Smooth muscle cell (in vitro differentiated cells): ENCODE data around the gene TMEM108. TPM values are rescaled to one million over a fixed set of nuclear protein-coding genes. Genes with fewer than 3 reads are reported as not detected.

Experiments used
- DNase-seq: peaks from one replicate; lab custom pipeline; 2025; ENCODE audit not compliant: unreplicated experiment; lab: John Stamatoyannopoulos, UW
- H2AFZ ChIP-seq: fragments of 200-600 bp; sonication (generic); 2 replicates; pipeline ENCODE4 v1.6.0; 2016; ENCODE audit warnings: antibody characterized with exemption, low read depth, mild to moderate bottlenecking
- H3F3A ChIP-seq: fragments of 200-600 bp; sonication (generic); 2 replicates; pipeline ENCODE4 v1.6.0; 2017; ENCODE audit warnings: antibody characterized with exemption, low read depth
- H3K27ac ChIP-seq: fragments of 200-600 bp; sonication (generic); 2 replicates; pipeline ENCODE4 v1.5.1; 2016; ENCODE audit warnings: low read depth, mild to moderate bottlenecking
- H3K27me3 ChIP-seq: fragments of 200-600 bp; sonication (generic); 2 replicates; pipeline ENCODE4 v1.6.1; 2016; ENCODE audit warnings: low read depth, mild to moderate bottlenecking
- H3K36me3 ChIP-seq: fragments of 200-600 bp; sonication (generic); 2 replicates; pipeline ENCODE4 v1.5.1; 2016; ENCODE audit warnings: low read depth
- H3K4me1 ChIP-seq: fragments of 200-600 bp; sonication (generic); 2 replicates; pipeline ENCODE4 v1.5.1; 2016; ENCODE audit warnings: low read depth
- H3K4me2 ChIP-seq: fragments of 200-600 bp; sonication (generic); 2 replicates; pipeline ENCODE4 v1.6.0; 2016; ENCODE audit warnings: mild to moderate bottlenecking
- H3K4me3 ChIP-seq: fragments of 200-600 bp; sonication (generic); 2 replicates; pipeline ENCODE4 v1.5.1; 2016; ENCODE audit warnings: mild to moderate bottlenecking
- H3K79me2 ChIP-seq: fragments of 200-600 bp; sonication (generic); 2 replicates; pipeline ENCODE4 v1.6.0; 2016; ENCODE audit warnings: low read depth, mild to moderate bottlenecking
- H3K9ac ChIP-seq: fragments of 200-600 bp; sonication (generic); 2 replicates; pipeline ENCODE4 v1.6.0; 2016; ENCODE audit warnings: low read depth
- H3K9me3 ChIP-seq: fragments of 200-600 bp; sonication (generic); replicated peaks from 2 replicates; pipeline ENCODE4 v1.5.1; 2016; ENCODE audit warnings: low read depth
- H4K20me1 ChIP-seq: fragments of 200-600 bp; sonication (generic); 2 replicates; pipeline ENCODE4 v1.6.0; 2016; ENCODE audit warnings: low read depth
- WGBS: methylation state at CpG from one replicate; pipeline ENCODE4 v1.1.7; 2016; ENCODE audit warnings: low lambda C conversion rate; 5-methylcytosine and 5-hydroxymethylcytosine counted together
- polyA plus RNA-seq: library from polyadenylated mRNA; unstranded; fragments of >200 nt; fragmentation: Nextera tagmentation; extraction: Ambion mirVana; gene quantifications from 2 replicates; pipeline ENCODE4 v1.2.1, GENCODE V29; 2016
- total RNA-seq: library from RNA; depleted of rRNA; stranded (reverse); fragments of >200 nt; gene quantifications from 2 replicates; pipeline ENCODE4 v1.2.3, GENCODE V29; 2014
- TF ChIP-seq, protein P1 (sequence below): fragments of 200-600 bp; sonication (generic); IDR thresholded peaks from 2 replicates; pipeline ENCODE4 v1.5.1; 2017; ENCODE audit warnings: borderline replicate concordance, mild to moderate bottlenecking, antibody characterized with exemption; ENCODE audit not compliant: insufficient read depth, poor library complexity, severe bottlenecking

TMEM108 gene
- total and polyA plus RNA-seq, 2 experiments from 2014 or later: 2.4 to 10.8 TPM

DNA sequence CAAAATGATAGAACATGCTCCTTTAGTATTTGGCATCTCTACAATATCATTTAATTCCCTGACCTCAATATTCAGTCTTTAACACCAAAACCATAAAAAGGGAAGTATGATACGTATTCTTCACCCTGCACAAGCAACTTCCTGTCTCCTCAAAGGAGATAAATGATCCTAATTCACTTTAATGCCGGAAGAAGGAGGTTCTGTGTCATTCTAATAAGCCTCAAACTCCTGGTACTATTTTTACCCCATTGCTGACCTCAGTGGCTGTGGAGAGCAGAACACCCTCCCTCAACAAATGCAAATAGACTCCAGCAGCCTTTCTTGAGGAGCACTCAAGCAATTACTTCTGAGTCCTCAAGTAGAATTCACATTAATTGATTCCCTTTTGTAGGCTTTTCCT, 173.3 kb downstream of the TMEM108 start:
- peaks cover 25% of the 10 kb centered on the region for H3K4me1 ChIP-seq
- no peak overlapping the region for H3K27ac ChIP-seq
- no peaks in the 10 kb centered on the region for H3K79me2 ChIP-seq
- peak overlapping the region; percentile 24 for H3K4me2 ChIP-seq
- H3K4me3 ChIP-seq: no peak overlapping the region
- no peaks in the 10 kb centered on the region for H3K36me3 ChIP-seq
- peaks cover 4% of the 10 kb centered on the region for H4K20me1 ChIP-seq
- H3K9me3 ChIP-seq: no peaks in the 10 kb centered on the region
- H3K27me3 ChIP-seq: no peaks in the 10 kb centered on the region
- DNase-seq: no peak
- H3K9ac ChIP-seq: no peak overlapping the region
- no peaks in the 10 kb centered on the region for H3F3A ChIP-seq
- 25% methylated on average over 2 of the region's 2 CpGs for WGBS
- TF ChIP-seq, protein P1, sequence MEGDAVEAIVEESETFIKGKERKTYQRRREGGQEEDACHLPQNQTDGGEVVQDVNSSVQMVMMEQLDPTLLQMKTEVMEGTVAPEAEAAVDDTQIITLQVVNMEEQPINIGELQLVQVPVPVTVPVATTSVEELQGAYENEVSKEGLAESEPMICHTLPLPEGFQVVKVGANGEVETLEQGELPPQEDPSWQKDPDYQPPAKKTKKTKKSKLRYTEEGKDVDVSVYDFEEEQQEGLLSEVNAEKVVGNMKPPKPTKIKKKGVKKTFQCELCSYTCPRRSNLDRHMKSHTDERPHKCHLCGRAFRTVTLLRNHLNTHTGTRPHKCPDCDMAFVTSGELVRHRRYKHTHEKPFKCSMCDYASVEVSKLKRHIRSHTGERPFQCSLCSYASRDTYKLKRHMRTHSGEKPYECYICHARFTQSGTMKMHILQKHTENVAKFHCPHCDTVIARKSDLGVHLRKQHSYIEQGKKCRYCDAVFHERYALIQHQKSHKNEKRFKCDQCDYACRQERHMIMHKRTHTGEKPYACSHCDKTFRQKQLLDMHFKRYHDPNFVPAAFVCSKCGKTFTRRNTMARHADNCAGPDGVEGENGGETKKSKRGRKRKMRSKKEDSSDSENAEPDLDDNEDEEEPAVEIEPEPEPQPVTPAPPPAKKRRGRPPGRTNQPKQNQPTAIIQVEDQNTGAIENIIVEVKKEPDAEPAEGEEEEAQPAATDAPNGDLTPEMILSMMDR: no peak
- H2AFZ ChIP-seq: no peak overlapping the region

DNA sequence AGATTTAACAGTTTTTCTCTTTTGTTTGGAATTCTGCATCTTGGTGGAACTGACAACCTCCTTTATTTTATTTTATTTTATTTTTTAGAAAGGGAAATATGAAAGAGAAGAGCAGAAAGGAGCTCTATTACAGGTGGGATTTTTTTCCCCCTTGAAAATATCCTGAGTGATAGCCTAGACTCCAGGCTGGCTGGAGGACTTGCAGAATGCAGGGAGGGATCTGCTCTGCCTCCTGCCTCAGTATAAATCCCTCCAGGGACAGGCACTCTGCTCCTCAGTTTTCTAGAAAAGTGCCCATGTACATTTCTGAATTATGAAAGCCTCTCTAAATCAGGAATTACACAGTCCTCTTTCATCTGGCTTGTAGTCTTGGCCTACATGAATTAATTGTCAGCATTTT, 173.7 kb downstream of the TMEM108 start:
- H3K4me3 ChIP-seq: no peak overlapping the region
- DNase-seq: no peak
- TF ChIP-seq, protein P1: no peak
- peaks cover 21% of the 10 kb centered on the region for H3K4me1 ChIP-seq
- H3K9ac ChIP-seq: no peak overlapping the region
- no peaks in the 10 kb centered on the region for H3K36me3 ChIP-seq
- no peak overlapping the region for H3K27ac ChIP-seq
- H3K4me2 ChIP-seq: peak overlapping the region; percentile 24
- no peaks in the 10 kb centered on the region for H3K9me3 ChIP-seq
- peaks cover 4% of the 10 kb centered on the region for H4K20me1 ChIP-seq
- H3K79me2 ChIP-seq: no peaks in the 10 kb centered on the region
- H3F3A ChIP-seq: no peaks in the 10 kb centered on the region
- H3K27me3 ChIP-seq: no peaks in the 10 kb centered on the region
- H2AFZ ChIP-seq: no peak overlapping the region

DNA sequence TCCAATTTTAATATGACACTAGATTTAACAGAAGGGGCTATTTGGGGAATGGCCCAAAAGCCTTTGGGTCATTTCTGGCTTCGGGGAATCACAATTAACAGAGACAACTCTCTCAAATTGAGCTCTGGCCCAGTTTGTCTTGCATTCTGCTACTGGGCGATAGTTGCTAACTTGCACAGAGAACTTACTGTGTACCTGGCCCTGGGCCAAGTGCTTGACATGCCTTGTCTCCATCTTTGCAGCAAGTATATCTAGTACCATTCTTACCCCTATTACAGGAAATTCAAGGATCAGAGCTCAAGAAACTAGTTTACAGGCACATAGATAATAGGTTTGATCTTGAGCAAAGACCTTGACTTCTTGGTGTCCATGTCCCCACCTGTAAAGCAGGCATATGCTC, 175.7 kb downstream of the TMEM108 start:
- no peak for DNase-seq
- Histone ChIP-seq H3K4me3 (no peak overlapping the region), H3K4me2 (no peak overlapping the region), H4K20me1 (peaks cover 4% of the 10 kb centered on the region), H3F3A (no peaks in the 10 kb centered on the region), H3K27me3 (no peaks in the 10 kb centered on the region), H3K9me3 (no peaks in the 10 kb centered on the region), H2AFZ (no peak overlapping the region), H3K4me1 (peaks cover 18% of the 10 kb centered on the region), H3K79me2 (no peaks in the 10 kb centered on the region), H3K27ac (no peak overlapping the region), H3K9ac (no peak overlapping the region), H3K36me3 (no peaks in the 10 kb centered on the region)
- TF ChIP-seq, protein P1: no peak
- 92% methylated on average over 2 of the region's 2 CpGs for WGBS

DNA sequence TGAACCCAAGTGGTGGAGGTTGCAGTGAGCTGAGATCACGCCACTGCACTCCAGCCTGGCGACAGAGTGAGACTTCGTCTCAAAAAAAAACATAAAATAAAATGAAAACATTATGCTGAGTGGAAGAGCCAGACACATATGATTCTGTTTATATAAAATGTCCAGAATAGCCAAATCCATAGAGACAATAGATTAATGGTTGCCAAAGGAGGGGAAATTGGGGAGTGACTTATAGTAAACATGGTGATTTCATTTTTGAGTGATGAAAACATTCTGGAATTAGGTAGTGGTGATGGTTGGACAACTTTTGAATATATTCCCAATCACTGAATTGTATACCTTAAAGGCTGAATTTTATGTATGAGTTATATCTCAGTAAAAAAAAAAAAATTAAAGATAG, 189.6 kb downstream of the TMEM108 start:
- peaks cover 12% of the 10 kb centered on the region for H3K4me1 ChIP-seq
- 82% methylated on average over 3 of the region's 3 CpGs for WGBS
- no peaks in the 10 kb centered on the region for H3K27me3 ChIP-seq

More for the DNA sequence above, 189.6 kb downstream of the TMEM108 start:
- no peaks in the 10 kb centered on the region for H3K9me3 ChIP-seq
- H2AFZ ChIP-seq: no peak overlapping the region
- H3K79me2 ChIP-seq: no peaks in the 10 kb centered on the region
- H3K27ac ChIP-seq: no peak overlapping the region
- TF ChIP-seq, protein P1: no peak
- H3K4me3 ChIP-seq: no peak overlapping the region
- H3K9ac ChIP-seq: no peak overlapping the region
- H3K4me2 ChIP-seq: no peak overlapping the region
- H4K20me1 ChIP-seq: no peaks in the 10 kb centered on the region
- no peaks in the 10 kb centered on the region for H3K36me3 ChIP-seq
- no peak for DNase-seq
- H3F3A ChIP-seq: no peaks in the 10 kb centered on the region
